22Rv1 (cell line): ENCODE data around the gene RPL13A.

ENCODE experiments used
- ZFX ChIP-seq: fragments of 450-650 bp; IDR thresholded peaks from 2 replicates; pipeline ENCODE4 v1.6.1; 2017; ENCODE audit warnings: antibody characterized with exemption, borderline replicate concordance
- TF ChIP-seq, protein P1 (sequence below): fragments of 450-650 bp; IDR thresholded peaks from 2 replicates; pipeline ENCODE4 v1.5.1; 2017; ENCODE audit warnings: mild to moderate bottlenecking

GRCh38 chr19:49442771-49443365, 44.5 kb upstream of the RPL13A start:
- TF ChIP-seq, protein P1, sequence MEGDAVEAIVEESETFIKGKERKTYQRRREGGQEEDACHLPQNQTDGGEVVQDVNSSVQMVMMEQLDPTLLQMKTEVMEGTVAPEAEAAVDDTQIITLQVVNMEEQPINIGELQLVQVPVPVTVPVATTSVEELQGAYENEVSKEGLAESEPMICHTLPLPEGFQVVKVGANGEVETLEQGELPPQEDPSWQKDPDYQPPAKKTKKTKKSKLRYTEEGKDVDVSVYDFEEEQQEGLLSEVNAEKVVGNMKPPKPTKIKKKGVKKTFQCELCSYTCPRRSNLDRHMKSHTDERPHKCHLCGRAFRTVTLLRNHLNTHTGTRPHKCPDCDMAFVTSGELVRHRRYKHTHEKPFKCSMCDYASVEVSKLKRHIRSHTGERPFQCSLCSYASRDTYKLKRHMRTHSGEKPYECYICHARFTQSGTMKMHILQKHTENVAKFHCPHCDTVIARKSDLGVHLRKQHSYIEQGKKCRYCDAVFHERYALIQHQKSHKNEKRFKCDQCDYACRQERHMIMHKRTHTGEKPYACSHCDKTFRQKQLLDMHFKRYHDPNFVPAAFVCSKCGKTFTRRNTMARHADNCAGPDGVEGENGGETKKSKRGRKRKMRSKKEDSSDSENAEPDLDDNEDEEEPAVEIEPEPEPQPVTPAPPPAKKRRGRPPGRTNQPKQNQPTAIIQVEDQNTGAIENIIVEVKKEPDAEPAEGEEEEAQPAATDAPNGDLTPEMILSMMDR, result no peak
- no peak for TF ChIP-seq ZFX
